HCT116 (cell line): ENCODE data around the gene FRMD4A.

Experiments
- CEBPB ChIP-seq: IDR thresholded peaks from 2 replicates; pipeline ENCODE4 v1.6.1; 2012; ENCODE audit warnings: low read depth
- POLR2AphosphoS5 ChIP-seq: IDR thresholded peaks from 2 replicates; pipeline ENCODE4 v1.6.1; 2011; ENCODE audit warnings: mild to moderate bottlenecking, low read depth, low read length, moderate library complexity
- TF ChIP-seq, protein P1 (sequence below): IDR thresholded peaks from 2 replicates; pipeline ENCODE4 v1.6.1; 2012; ENCODE audit warnings: low read depth
- TF ChIP-seq, protein P2 (sequence below), 3 experiments: fragments of 200-600 bp in 1 of 3; sonication (generic) in 1 of 3; IDR thresholded peaks in 2 of 3; conservative IDR thresholded peaks in 1 of 3; 2 replicates each; pipeline ENCODE4 v1.5.1; 2012 to 2017; ENCODE audit warnings: low read depth in 2 of 3, low read length in 2 of 3, antibody characterized with exemption in 1 of 3, borderline replicate concordance in 1 of 3, control low read depth in 1 of 3, mild to moderate bottlenecking in 1 of 3, mixed read lengths in 1 of 3, mixed run types in 1 of 3, moderate library complexity in 1 of 3; ENCODE audit not compliant: insufficient read depth in 1 of 3

DNA sequence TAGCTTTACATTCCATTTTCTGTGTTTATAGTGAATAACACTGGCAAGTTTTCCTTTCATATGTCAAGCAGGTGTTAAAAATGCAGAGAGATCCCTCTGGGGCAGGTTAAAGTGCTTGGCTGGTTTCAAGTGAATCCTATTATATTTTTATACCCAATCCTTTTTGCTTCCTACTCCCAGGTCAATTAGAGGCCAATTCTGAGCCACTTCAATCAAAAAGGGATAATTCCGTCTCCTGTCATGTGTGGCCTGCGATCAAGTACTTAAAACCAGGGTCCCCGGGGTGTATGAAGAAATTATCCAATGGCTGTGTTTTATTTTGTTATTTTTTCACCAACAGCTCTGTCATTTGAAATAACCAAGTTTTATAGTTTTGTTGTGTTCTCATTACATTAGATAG is 430.8 kb downstream of the FRMD4A start:
- TF ChIP-seq POLR2AphosphoS5 (no peak), CEBPB (no peak)
- TF ChIP-seq, protein P1, sequence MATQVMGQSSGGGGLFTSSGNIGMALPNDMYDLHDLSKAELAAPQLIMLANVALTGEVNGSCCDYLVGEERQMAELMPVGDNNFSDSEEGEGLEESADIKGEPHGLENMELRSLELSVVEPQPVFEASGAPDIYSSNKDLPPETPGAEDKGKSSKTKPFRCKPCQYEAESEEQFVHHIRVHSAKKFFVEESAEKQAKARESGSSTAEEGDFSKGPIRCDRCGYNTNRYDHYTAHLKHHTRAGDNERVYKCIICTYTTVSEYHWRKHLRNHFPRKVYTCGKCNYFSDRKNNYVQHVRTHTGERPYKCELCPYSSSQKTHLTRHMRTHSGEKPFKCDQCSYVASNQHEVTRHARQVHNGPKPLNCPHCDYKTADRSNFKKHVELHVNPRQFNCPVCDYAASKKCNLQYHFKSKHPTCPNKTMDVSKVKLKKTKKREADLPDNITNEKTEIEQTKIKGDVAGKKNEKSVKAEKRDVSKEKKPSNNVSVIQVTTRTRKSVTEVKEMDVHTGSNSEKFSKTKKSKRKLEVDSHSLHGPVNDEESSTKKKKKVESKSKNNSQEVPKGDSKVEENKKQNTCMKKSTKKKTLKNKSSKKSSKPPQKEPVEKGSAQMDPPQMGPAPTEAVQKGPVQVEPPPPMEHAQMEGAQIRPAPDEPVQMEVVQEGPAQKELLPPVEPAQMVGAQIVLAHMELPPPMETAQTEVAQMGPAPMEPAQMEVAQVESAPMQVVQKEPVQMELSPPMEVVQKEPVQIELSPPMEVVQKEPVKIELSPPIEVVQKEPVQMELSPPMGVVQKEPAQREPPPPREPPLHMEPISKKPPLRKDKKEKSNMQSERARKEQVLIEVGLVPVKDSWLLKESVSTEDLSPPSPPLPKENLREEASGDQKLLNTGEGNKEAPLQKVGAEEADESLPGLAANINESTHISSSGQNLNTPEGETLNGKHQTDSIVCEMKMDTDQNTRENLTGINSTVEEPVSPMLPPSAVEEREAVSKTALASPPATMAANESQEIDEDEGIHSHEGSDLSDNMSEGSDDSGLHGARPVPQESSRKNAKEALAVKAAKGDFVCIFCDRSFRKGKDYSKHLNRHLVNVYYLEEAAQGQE: no peak
- TF ChIP-seq, protein P2, sequence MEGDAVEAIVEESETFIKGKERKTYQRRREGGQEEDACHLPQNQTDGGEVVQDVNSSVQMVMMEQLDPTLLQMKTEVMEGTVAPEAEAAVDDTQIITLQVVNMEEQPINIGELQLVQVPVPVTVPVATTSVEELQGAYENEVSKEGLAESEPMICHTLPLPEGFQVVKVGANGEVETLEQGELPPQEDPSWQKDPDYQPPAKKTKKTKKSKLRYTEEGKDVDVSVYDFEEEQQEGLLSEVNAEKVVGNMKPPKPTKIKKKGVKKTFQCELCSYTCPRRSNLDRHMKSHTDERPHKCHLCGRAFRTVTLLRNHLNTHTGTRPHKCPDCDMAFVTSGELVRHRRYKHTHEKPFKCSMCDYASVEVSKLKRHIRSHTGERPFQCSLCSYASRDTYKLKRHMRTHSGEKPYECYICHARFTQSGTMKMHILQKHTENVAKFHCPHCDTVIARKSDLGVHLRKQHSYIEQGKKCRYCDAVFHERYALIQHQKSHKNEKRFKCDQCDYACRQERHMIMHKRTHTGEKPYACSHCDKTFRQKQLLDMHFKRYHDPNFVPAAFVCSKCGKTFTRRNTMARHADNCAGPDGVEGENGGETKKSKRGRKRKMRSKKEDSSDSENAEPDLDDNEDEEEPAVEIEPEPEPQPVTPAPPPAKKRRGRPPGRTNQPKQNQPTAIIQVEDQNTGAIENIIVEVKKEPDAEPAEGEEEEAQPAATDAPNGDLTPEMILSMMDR (IDR thresholded peaks at IDR 0.05 in 2 of 3, conservative IDR thresholded peaks at IDR 0.05 in 1 of 3; ENCODE audit: borderline replicate concordance in 1 of 3, insufficient read depth in 1 of 3, low read depth in 2 of 3, low read length in 2 of 3): no peak
